HepG2 (cell line): Measurements from ENCODE around the gene GRK6. TPM values are rescaled to one million over a fixed set of nuclear protein-coding genes. Genes with fewer than 3 reads are reported as not detected.

Source experiments
- ATAD3A ChIP-seq: sonication (generic); formaldehyde crosslinking; IDR thresholded peaks from 2 replicates; pipeline ENCODE4 v1.4.0; 2020; ENCODE audit warnings: missing genetic modification reagents
- FIP1L1 ChIP-seq: fragments of 200-400 bp; formaldehyde crosslinking; IDR thresholded peaks from 2 replicates; pipeline ENCODE4 v1.6.1; 2018; ENCODE audit warnings: low read depth, mild to moderate bottlenecking, low read length, moderate library complexity, borderline replicate concordance; ENCODE audit not compliant: insufficient read depth
- FOSL1 ChIP-seq: sonication (generic); formaldehyde crosslinking; IDR thresholded peaks from 2 replicates; pipeline ENCODE4 v1.9.0; 2021; ENCODE audit warnings: missing genetic modification reagents, borderline replicate concordance
- GABPA ChIP-seq, 2 experiments: IDR thresholded peaks; 2 replicates each; pipeline ENCODE4 v1.6.1; 2011 to 2016; ENCODE audit warnings: low read depth in 2 of 2, low read length in 1 of 2, missing biosample characterization in 1 of 2, missing genetic modification characterization in 1 of 2
- HNF1B ChIP-seq: sonication (generic); formaldehyde crosslinking; IDR thresholded peaks from 2 replicates; pipeline ENCODE4 v1.5.1; 2020; ENCODE audit warnings: mild to moderate bottlenecking, moderate library complexity, missing genetic modification reagents
- JDP2 ChIP-seq: sonication (generic); formaldehyde crosslinking; IDR thresholded peaks from 2 replicates; pipeline ENCODE4 v1.8.1; 2022; ENCODE audit warnings: missing genetic modification reagents, borderline replicate concordance
- MATR3 ChIP-seq: sonication (generic); formaldehyde crosslinking; IDR thresholded peaks from 2 replicates; pipeline ENCODE4 v1.4.0; 2020; ENCODE audit warnings: missing genetic modification reagents
- PTBP1 ChIP-seq: fragments of 200-400 bp; formaldehyde crosslinking; IDR thresholded peaks from 2 replicates; pipeline ENCODE4 v1.6.1; 2018; ENCODE audit warnings: low read length, low read depth; ENCODE audit not compliant: poor library complexity, severe bottlenecking
- RFXAP ChIP-seq: sonication (generic); formaldehyde crosslinking; IDR thresholded peaks from 2 replicates; pipeline ENCODE4 v1.4.0; 2020; ENCODE audit warnings: missing genetic modification reagents, borderline replicate concordance
- SAP130 ChIP-seq: IDR thresholded peaks from 2 replicates; pipeline ENCODE4 v1.6.1; 2016; ENCODE audit warnings: low read depth
- SPEN ChIP-seq: sonication (generic); formaldehyde crosslinking; IDR thresholded peaks from 2 replicates; pipeline ENCODE4 v1.5.1; 2020; ENCODE audit warnings: low read depth, mild to moderate bottlenecking, missing genetic modification reagents
- TRIM22 ChIP-seq: fragments of 450-650 bp; IDR thresholded peaks from 2 replicates; pipeline ENCODE4 v1.6.1; 2017
- polyA plus RNA-seq, 8 experiments: library from polyadenylated mRNA; depleted of rRNA in 3 of 8; stranded (reverse) in 7 of 8; unstranded in 1 of 8; fragments of >200 nt; fragmentation: Illumina TruSeq in 4 of 8; extraction: Trizol in 4 of 8; gene quantifications; 2 replicates each; pipeline versions ENCODE4 v1.2.1 to v1.2.3, GENCODE V29; 2011 to 2016; ENCODE audit warnings: low read depth in 4 of 8, missing spikeins in 1 of 8, mixed read lengths in 1 of 8; ENCODE audit not compliant: insufficient read depth in 1 of 8
- total RNA-seq, 5 experiments: library from RNA; depleted of rRNA; stranded (reverse); fragments of >200 nt; fragmentation: Illumina TruSeq; extraction: Trizol; gene quantifications; 2 replicates each; pipeline ENCODE4 v1.2.3, GENCODE V29; 2016; ENCODE audit warnings: low read depth in 1 of 5
- TF ChIP-seq, protein P1 (sequence below): sonication (generic); formaldehyde crosslinking; IDR thresholded peaks from 2 replicates; pipeline ENCODE4 v1.5.1; 2020; ENCODE audit warnings: mild to moderate bottlenecking, missing genetic modification reagents, borderline replicate concordance
- TF ChIP-seq, protein P2 (sequence below): sonication (generic); formaldehyde crosslinking; conservative IDR thresholded peaks from 2 replicates; pipeline ENCODE4 v1.4.0; 2020; ENCODE audit warnings: missing genetic modification reagents
- TF ChIP-seq, protein P3 (sequence below): sonication (generic); formaldehyde crosslinking; IDR thresholded peaks from 2 replicates; pipeline ENCODE4 v1.5.1; 2020; ENCODE audit warnings: mild to moderate bottlenecking, missing genetic modification reagents, moderate library complexity

Gene GRK6
- total and polyA plus RNA-seq, 2 of the 13 experiments (the other 11 are each of a cell fraction or from before 2014, with no cell fraction given): 13.2 to 19.9 TPM

DNA sequence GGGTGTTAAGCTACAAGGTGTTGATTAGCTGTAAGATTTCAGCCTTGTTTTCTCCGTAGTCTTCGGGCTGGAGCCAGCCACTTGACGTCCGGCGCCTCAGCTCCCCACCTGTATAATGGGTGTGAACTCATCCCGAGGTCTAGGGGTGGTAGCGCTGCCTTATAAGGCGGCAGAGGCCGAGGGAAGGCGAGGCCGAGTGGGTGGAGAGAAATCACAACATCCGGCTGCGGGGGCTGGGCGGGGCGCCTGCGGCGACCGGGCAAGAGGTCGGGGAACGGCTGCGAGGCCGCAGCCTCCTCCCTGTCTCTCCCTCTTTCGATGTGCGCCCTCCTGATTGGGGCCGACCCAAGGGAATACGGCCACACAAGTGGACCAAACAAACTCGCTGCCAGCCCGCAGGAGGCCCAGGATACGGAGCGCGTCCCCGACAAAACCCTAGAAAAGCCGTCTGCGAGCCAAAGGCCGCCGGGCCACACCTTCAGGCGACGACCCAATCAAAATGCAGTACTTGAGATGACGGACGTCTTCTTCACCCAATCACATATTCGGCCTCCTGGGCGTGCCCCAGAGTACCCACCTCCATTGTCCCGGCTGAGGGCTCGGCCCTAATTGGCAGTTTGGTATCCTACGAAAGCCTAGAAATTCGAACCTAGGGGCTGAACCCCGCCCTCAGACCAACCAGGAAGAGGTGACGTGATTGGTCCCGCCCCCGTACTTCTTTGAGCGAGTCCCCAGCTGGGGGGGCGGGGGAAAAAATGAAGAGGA is 493 bp upstream of the GRK6 start (continued):
- TF ChIP-seq, protein P1, sequence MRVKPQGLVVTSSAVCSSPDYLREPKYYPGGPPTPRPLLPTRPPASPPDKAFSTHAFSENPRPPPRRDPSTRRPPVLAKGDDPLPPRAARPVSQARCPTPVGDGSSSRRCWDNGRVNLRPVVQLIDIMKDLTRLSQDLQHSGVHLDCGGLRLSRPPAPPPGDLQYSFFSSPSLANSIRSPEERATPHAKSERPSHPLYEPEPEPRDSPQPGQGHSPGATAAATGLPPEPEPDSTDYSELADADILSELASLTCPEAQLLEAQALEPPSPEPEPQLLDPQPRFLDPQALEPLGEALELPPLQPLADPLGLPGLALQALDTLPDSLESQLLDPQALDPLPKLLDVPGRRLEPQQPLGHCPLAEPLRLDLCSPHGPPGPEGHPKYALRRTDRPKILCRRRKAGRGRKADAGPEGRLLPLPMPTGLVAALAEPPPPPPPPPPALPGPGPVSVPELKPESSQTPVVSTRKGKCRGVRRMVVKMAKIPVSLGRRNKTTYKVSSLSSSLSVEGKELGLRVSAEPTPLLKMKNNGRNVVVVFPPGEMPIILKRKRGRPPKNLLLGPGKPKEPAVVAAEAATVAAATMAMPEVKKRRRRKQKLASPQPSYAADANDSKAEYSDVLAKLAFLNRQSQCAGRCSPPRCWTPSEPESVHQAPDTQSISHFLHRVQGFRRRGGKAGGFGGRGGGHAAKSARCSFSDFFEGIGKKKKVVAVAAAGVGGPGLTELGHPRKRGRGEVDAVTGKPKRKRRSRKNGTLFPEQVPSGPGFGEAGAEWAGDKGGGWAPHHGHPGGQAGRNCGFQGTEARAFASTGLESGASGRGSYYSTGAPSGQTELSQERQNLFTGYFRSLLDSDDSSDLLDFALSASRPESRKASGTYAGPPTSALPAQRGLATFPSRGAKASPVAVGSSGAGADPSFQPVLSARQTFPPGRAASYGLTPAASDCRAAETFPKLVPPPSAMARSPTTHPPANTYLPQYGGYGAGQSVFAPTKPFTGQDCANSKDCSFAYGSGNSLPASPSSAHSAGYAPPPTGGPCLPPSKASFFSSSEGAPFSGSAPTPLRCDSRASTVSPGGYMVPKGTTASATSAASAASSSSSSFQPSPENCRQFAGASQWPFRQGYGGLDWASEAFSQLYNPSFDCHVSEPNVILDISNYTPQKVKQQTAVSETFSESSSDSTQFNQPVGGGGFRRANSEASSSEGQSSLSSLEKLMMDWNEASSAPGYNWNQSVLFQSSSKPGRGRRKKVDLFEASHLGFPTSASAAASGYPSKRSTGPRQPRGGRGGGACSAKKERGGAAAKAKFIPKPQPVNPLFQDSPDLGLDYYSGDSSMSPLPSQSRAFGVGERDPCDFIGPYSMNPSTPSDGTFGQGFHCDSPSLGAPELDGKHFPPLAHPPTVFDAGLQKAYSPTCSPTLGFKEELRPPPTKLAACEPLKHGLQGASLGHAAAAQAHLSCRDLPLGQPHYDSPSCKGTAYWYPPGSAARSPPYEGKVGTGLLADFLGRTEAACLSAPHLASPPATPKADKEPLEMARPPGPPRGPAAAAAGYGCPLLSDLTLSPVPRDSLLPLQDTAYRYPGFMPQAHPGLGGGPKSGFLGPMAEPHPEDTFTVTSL (CRISPR knock-in tag): no peak
- TF ChIP-seq SAP130 (CRISPR knock-in tag) (peak; percentile 68), HNF1B (CRISPR knock-in tag) (peak; percentile 70; the same call in 1 of the 2 replicates), SPEN (CRISPR knock-in tag) (0 out of 2 replicates have a peak, but pooled peaks have one; percentile 54), GABPA (IDR thresholded peaks at IDR 0.05; ENCODE audit: low read depth, low read length) (no peak), GABPA (CRISPR knock-in tag; IDR thresholded peaks at IDR 0.05; ENCODE audit: low read depth) (peak; percentile 82), RFXAP (CRISPR knock-in tag) (peak; percentile 76), MATR3 (CRISPR knock-in tag) (no peak), TRIM22 (no peak), FOSL1 (CRISPR knock-in tag) (peak; percentile 20; the same call in 1 of the 2 replicates), FIP1L1 (no peak), JDP2 (CRISPR knock-in tag) (no peak), PTBP1 (no peak), ATAD3A (CRISPR knock-in tag) (no peak)
- TF ChIP-seq, protein P2, sequence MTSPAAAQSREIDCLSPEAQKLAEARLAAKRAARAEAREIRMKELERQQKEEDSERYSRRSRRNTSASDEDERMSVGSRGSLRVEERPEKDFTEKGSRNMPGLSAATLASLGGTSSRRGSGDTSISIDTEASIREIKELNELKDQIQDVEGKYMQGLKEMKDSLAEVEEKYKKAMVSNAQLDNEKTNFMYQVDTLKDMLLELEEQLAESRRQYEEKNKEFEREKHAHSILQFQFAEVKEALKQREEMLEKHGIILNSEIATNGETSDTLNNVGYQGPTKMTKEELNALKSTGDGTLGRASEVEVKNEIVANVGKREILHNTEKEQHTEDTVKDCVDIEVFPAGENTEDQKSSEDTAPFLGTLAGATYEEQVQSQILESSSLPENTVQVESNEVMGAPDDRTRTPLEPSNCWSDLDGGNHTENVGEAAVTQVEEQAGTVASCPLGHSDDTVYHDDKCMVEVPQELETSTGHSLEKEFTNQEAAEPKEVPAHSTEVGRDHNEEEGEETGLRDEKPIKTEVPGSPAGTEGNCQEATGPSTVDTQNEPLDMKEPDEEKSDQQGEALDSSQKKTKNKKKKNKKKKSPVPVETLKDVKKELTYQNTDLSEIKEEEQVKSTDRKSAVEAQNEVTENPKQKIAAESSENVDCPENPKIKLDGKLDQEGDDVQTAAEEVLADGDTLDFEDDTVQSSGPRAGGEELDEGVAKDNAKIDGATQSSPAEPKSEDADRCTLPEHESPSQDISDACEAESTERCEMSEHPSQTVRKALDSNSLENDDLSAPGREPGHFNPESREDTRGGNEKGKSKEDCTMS: no peak
- TF ChIP-seq, protein P3, sequence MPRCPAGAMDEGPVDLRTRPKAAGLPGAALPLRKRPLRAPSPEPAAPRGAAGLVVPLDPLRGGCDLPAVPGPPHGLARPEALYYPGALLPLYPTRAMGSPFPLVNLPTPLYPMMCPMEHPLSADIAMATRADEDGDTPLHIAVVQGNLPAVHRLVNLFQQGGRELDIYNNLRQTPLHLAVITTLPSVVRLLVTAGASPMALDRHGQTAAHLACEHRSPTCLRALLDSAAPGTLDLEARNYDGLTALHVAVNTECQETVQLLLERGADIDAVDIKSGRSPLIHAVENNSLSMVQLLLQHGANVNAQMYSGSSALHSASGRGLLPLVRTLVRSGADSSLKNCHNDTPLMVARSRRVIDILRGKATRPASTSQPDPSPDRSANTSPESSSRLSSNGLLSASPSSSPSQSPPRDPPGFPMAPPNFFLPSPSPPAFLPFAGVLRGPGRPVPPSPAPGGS (CRISPR knock-in tag): peak; percentile 80; the same call in 1 of the 2 replicates
